COLO829 (cell line): ENCODE results near the gene CKS1B.

ENCODE experiments used
- DNase-seq: peaks from one replicate; pipeline ENCODE4 v3.0.0; 2012; ENCODE audit warnings: low spot score

Gene CKS1B

DNA sequence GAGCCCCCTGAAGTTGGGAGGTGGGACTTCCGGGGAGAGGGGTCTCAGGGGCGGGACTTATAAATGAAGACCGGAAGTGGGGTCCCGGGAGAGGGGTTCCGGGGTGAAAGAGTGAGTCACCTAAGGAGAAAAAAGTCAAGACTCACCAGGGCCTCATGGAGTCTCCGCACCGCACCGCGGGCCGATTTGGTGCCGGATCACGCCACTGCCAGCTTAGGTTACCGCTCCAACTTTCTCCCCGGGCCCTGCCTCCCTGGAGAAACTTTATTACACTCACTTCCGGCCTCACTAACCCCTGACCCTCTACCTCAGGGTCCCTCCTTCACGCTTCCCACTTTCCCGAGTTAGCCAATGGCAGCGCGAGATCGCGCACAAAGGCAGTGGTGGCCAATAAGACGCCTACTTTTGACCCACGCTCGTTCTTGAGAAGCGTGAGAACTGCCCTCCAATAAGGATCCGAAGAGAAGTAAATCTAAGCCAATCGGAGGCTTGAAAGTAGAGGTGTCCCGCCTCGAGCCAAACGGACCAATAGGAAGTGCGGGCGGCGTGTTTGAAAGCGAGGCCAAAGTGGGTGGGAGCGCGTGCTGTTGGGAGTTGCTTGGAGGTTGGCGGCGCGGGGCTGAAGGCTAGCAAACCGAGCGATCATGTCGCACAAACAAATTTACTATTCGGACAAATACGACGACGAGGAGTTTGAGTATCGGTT lies at the start of gene CKS1B:
Gene CKS1B, plus strand, starts transcription at position 580 of the 706 bp plus-strand sequence. Its CDS starts 65 bp downstream, at position 645.
- peak; percentile 99 for DNase-seq

DNA sequence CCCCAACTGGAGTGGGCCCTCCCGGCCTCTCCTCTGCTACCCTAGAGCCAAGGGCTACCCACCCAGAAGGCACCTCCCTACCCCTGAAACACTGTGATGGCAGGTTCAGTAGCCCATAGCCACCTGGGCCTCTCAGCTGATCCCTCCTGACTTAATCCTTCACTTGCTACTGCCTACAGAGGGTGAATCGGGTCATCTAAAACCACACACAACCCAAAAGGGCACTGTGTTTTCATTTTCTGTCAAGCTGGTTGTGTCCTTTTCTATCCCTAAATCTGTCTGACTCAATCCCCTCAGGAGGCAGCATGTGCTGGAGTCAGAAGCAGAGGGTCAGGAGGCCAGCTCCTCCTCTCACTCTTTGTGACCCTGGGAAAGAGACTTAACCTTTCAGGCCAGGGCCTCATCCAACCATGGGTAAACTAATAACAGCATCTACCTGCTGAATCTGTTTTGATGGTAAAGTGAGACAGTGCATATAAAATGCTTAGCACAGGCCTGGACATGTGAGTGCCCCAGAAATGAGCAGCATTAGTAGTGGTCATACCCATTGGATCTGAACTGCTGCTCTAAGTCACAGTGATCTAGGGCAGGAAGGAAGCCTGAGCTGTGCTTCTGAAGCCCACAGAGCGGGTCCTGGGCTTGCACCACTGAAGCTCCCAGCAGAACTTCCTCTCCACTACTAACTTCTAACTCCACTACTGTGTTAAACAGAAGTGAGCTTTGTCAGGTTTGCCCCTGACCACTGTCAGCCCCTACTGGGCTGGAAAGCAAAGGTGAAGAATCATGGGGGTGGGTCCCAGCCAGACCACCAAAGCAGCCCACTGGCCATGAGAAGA lies 48.9 kb upstream of the CKS1B start:
- no peak for DNase-seq

DNA sequence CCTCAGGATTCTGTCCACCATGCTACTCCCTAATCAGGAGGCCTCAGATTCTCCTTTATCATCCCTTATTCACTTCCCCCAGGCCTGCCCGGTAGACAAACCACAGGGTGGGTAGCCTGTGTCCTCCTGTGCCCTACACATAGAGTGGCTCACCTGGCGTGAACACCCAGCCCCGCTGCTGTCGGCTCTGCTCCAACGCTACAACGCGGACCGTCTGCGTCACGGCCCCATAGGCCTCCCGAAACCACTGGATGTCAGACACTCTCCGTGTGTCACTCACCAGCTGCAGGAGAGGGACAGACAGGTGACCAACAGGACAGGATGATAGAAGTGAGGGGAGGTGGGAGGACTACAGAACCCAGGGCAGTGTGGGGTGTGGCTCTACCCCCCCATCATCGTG lies 48.3 kb upstream of the CKS1B start:
- no peak for DNase-seq

GRCh38 chr1:154931940-154932487 lies 42.5 kb upstream of the CKS1B start:
- DNase-seq = no peak

DNA sequence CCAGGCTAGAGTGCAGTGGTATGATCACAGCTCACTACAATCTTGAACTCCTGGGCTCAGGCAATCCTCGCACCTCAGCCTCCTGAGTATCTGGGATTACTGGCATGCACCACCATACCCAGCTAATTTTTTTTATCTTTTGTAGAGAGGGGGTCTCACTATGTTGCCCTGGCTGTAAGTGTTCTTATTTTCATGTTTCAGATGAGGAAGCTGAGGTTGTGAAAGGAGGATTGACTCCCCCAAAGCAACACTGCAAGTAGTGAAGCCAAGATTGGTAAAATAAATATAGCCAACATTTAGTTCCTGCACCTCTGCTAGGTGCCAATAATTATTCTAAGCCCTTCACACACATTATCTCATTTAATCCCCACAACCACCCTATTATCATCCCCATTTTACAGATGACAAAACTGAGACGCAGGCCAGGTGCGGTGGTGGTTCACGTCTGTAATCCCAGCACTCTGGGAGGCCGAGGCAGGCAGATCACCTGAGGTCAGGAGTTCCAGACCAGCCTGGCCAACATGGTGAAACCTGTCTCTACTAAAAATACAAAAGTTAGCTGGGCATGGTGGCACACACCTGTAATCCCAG lies 40.0 kb upstream of the CKS1B start:
- DNase-seq = no peak

DNA sequence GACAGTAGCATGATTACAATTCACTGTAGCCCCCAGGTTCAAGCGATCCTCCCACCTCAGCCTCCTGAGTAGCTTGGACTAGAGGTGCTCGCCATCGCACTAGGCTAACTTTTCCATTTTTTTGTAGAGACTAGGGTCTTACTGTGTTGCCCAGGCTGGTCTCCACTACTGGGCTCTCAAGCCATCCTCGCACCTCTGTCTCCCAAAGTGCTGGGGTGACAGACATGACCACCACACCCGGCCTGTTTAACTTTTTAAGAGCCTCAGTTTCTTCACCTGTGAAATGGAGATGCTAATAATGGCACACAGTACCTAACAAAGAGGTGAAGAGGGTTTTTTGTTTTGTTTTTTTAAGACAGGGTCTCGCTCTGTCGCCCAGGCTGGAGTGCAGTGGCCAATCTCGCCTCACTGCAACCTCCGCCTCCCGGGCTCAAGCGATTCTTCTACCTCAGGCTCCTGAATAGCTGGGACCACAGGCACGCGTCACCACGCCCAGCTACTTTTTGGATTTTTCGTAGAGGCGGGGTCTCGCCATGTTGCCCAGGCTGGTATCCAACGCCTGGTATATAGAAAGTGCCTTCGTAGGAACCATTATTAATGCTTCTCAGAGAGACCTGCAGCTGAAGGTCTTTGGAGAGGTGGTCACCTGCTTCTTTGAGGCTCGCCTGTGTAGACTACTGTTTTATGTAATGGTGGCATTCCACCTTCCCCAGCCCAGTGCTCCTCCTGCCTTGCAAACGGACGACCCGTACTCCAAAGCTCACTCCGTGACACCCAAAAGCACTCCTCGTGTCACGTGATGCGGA lies 38.5 kb upstream of the CKS1B start:
- DNase-seq = no peak

DNA sequence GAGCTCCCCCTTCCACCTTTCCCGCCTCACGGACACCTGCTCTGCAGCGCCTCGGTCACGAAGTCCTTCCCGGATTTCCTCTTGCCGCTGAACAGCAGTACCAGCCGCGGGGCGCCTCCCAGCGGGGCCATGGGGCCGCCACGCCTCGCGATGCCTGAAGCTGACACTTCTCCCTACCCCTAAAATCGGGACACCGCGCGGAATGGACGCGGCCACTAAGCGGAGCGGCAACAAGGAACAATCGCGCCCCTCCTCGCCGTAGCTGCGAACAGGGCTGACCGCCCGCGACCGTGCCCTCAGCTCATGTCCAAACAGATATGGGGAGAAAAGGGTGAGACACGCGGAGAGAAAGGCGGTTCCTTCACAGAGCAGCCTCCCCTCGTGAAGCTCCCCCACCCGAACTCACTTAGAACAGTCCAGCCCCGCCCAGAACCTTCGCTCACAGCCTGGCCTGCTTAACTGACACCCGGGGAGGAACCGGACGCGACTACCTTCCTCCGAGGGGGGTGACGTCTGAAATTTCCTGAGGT lies 37.9 kb upstream of the CKS1B start, which contains the start of gene PMVK:
Gene PMVK, minus strand, starts transcription at position 165 of the 530 bp plus-strand sequence. Its CDS starts 34 bp downstream, at position 131.
- DNase-seq = peak; percentile 98

DNA sequence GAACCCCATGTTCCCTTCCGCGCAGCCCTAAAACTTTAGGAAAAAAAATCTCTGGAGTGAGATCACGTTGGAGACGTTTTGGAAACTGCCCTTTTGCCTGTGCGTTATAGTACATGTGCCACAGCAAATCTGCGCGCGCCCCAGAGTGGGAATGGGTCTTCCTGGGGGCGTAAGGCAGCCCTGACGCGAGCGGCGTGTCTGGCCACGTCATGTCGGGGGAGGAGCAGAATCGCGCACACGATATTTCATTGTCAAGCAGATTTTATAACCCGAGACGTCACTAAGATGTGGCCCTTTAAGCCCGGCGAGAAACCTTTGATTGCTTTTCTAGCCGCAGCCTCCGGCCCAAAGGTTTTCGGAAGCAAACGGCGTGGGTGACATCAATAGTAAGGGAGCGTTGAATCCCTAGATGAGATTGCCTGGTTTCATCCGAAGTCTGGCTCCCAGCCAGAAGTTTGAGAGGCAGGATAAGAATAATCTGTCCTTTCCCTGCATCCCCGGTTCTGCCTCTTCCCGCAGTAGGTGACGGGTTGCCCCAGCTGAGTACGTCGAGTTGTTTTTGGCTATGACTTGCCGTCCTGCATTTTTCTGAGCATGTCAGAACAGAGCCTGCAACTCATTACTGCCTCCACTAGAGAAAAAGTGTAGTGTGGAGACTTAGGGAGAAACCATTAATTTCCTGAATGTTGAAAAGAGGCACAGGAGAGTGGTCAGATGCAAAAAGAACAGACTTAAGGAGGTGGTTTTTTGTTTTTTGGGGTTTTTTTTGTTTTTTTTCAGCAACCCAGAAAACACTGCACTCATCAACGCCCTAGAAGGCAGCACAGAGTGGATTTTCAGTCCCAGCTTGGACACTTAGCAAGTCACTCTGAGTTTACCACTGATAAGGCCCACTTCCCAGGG lies 37.1 kb upstream of the CKS1B start:
- DNase-seq = peak; percentile 98

DNA sequence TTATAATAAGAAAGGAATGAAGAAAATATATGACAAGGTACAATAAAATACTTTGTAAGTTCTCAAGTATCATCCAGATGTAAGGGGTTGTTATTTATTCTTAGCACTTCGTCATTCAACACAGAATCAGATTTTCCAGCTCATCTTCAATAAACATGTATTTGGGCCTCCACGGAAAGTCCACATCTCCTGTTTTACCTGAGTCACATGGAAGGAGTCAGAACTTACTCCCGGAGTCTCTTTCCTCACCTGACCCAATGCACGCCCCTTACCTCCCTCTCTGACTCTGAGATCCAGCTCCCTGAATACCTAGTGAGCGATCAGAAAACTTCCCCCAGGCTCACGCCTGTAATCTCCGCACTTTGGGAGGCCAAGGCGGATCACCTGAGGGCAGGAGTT lies 36.5 kb upstream of the CKS1B start:
- no peak for DNase-seq

GRCh38 chr1:154938604-154939399 lies 35.7 kb upstream of the CKS1B start:
- DNase-seq = no peak

DNA sequence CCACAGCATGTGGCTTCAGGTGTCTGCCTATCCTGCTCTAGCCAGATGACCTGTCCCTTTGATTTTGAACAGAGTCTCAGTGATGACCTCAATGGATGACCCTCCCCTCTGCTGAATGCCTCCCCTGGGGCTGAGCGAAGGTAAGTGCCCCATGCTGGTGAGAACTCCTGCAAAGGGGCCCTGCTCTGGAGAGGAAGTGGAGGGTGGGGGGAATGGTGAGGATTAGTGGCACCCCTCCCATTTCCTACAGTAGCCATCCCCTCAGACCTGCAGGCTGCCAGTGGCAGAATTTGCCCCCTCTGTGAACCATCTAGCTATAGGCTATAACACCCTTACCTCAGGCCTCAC lies 34.3 kb upstream of the CKS1B start:
- no peak for DNase-seq

DNA sequence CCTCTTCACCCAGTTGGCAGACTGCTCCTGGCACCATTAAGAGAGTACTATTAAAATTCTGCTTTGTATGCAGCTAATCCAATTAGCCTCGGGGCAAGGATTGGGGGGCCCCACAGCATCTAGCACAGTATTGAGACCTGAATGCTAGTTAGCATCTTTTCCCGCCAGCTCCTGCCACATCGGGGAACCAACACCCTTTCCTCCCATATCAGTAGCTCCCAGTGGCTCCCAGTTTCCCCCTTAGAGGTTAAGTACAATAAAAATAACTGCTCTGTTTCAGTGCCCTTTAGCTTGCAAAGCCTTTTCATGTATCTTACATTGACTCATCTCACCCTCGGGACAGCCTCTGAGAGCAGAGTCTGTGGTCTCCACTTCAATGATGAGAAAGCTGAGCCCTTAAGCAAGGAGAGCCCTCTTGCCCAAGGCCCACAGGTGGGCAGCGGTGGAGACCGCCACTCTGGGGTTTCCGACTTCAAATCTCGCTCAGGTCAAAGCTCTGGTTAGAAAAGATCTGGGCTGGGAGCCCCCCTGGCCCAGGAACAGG lies 33.8 kb upstream of the CKS1B start:
- DNase-seq = peak; percentile 47

GRCh38 chr1:154941333-154942013 lies 33.0 kb upstream of the CKS1B start:
- DNase-seq = no peak

DNA sequence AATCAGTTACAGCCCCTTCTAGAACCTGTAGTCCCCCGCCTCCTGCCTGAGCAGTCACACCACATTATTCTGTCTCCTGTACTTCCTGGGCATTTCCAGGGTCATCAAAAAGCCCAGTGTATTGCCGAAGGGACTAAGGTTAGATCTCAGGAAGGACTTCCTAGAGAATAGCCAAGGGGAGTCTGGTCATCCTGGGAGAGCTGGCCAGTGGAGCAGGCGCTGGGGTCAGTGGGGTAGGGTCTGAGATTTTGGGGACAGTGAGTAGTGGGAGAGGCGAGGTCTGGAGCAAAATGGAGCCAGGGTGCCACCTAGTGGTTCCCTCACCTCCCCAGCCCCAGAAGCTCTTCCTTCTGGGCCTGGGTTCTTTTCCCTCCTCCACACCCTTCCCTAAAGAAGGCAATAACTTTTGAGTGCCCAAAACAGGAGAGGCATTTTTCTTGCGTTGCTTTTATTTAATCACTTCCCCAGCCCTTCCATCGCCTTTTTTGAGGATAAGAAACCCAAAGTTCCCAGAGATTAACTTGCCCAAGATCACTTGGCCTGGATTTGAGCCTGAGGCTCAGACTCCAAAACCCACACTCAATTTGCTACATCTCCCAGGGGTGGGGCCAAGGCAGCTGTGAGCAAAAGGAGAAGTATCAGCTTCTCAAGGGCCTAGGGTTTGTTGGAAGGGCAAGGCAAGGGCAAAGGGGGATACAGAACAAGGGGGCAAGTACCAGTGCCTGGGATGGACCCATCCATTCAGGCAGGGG lies 30.7 kb upstream of the CKS1B start:
- DNase-seq = peak; percentile 50

GRCh38 chr1:154944401-154945159 lies 29.9 kb upstream of the CKS1B start:
- DNase-seq = no peak

- DNase-seq = no peak
These were observed 29.1 kb upstream of the CKS1B start for GRCh38 chr1:154945160-154945961.
